Hematopoietic multipotent progenitor cell treated with erythropoietin and hydrocortisone succinate and interleukin-3 and kit ligand, for 17 days (in vitro differentiated cells): ENCODE results near the gene THOC6.
A peak's percentile ranks its signal among the peaks of the same experiment; 100 is the strongest.

Experiments
- DNase-seq: peaks from one replicate; pipeline ENCODE4 v3.0.0-alpha.2; 2015; ENCODE audit warnings: low spot score

The THOC6 gene

DNA sequence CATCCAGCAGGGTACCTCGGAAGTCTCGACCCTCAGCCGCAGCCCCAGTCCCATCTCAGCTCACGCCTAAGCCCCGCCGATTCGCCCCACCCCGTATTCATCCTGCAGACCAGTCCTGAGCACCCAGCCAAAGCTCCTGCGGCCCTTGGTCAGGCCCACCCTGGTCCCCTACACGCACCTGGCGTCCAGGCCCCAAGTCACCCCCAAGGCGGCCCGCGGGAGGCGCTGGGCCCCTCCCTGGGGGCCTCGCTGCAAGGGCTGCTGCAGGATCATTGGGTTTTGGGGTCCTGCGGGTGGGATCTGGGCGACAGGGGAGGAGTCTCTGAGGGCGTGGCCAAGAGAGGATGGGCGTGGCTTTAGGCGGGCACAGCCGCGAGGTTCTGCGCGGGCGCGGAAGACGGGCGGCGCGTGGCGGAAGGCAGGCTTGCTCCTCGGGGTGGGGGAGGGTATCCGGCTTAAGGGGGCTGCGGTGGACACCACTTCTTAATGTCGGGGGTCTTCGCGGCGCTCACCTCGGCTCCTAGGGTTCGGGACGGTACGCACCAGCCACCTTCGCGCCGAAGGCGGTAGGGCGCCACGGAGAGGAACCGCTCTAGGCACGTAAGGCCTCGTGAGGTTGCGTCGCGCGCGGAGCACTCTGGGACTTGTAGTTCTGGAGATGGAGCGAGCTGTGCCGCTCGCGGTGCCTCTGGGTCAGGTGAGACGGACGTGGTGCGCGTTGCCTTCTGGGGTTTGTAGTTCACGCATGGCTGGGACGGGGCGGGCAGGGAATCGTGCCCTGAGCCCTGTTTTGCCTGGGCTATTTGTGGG lies at the start of gene THOC6, which contains the start of gene HCFC1R1:
THOC6 (plus strand) TSS at position 367 of the 810 bp plus-strand sequence; CDS start at position 659, 292 bp downstream.
HCFC1R1 (minus strand) TSS at position 274 of the 810 bp plus-strand sequence; CDS start at position 273, 1 bp downstream.
- peak; percentile 98 for DNase-seq

DNA sequence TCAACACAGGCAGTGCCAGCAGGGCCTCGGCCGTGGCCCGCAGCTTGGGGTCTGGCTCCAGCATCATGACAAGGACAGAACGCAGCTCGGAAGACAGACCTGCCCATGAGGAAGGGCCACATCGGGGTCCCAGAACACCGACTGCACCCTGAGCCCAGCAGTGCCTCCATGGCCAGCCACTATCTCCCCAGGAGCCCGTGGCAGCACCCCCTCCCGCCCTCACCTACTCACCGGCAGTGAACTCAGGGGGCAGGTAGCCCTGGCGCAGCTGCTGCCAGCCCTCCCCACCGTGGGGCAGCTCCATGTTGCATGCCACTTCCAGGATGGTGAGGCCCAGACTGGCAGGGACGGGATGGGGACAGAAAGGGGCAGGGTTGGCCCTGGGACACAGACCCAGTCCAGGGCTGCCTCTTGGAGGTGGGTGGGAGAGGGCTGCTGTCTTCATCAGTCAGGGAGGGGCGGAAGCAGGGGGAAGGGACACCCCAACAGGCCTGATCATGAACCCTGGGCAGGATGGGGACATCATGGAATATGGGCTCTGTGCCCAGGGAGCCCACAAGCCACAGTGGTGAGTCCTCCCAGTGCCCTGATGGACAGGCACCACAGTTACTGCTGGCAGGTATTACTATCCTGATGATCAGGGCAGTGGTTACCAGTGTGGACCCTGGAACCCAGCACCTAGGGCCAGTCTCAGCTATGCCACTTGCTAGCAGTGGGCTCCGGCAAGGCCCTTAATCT lies 49.3 kb upstream of the THOC6 start:
- DNase-seq: no peak

DNA sequence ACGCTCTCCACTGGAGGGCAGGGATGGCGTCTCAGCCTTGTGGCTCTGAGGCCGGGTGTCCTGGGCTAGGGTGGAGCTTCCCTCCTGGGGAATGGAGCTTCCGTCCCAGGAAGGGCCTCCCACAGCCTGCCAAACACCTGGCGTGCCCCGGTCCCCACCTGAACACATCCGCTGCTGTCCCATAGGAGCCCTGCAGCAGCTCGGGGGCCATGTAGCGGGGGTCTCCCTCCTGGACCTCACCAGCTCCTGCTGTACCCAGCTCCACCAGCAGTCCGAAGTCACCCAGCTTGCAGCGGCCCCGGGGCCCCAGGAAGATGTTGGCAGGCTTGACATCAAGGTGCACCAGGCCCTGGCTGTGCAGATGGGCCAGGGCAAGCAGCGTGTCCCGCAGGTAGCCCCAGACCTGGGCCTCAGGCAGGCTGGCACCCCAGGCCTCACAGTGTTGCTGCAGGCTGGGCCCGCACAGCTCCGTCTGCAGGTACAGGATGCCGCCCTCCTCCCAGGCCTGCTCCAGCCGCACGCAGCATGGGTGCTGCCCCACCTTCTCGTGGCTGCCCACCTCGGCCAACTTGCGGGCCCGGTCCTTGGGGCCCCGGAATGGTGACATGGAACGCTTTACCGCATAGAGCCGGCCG lies 48.6 kb upstream of the THOC6 start:
- DNase-seq: no peak

DNA sequence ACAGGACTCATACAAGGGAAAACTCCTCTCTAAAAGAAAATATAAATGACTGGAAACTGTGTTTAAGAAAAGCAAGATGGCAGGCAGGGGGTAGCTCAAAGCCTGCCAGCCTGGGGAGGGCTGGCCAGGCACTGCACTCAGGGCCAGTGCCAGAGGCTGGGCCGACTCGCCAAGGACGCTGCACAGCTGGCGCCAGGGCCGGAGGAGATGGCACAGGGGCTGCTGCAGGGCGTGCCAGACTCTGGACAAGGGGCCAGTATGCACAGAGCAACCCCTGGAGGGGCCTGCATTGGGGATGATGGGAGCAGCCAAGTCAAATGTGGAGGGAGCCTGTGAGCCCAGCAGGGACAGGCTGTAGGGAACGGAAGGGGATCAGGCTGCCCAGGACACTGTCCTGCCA lies 47.6 kb upstream of the THOC6 start:
- no peak for DNase-seq

DNA sequence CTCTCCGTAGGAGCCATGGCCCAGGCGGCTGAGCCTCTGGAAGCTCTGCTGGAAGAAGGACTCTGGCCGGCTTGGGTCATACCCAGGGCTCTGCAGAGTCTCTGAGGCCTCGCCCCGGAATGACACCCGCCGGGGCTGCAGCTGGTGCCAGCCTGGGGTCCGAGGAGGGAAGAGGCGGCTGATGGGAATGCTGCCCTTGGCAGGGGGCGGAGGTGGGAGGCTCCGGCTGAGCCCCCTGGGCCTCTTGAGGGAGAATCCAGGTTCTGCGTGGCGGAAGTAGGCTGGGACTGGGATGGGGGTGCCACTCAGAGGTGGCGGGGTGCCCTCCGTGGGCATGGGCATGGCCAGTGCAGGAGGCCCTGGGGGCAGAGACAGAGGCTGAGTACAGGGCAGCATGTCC lies 47.2 kb upstream of the THOC6 start:
- DNase-seq: no peak

DNA sequence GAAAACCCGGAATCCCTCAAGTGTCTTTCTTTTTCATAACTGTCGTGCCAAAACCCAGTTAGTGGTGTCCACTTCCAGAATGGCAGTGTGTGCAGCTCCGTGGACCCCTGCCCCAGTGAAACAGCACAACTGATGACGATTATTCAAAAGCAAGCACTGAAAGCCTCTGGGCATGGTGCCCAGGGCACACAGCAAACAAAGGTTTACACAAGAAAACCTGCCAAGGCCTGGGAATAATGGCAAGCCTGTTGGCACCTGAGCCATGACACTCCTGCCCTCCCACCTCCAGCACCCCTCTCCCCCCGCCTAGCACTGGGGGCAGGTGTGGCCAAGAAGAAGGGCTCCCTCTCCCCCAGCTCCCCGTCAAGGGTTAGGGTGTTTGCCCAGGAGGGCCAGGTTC lies 46.4 kb upstream of the THOC6 start:
- DNase-seq: no peak

DNA sequence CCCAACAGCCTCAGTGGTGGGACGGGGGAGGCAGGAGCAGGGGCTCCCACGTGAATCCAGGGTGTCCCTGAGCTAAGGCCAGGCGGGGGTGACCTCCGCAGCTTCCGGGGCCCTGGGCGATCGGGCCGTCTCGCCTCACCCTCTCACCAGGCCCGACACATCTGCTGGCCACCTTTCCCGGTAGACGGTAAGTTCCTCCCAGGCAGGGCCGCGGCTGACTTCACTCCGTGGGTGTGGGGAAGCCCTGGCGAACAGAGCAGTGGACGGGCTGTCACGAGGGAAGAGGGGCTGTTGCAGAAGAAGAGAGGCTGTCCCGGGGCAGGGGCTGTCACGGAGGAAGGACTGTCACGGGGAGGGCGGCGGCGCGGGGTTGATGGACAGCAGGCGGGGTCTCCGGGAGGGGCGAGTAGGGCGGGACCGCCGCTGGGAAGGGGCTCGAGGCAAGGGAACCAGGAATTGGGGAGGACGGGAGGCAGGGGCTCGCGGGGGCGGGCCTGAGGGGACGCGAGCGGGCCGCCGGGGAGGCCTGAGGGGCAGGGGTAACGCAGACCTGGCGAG lies 44.1 kb upstream of the THOC6 start:
- no peak for DNase-seq

DNA sequence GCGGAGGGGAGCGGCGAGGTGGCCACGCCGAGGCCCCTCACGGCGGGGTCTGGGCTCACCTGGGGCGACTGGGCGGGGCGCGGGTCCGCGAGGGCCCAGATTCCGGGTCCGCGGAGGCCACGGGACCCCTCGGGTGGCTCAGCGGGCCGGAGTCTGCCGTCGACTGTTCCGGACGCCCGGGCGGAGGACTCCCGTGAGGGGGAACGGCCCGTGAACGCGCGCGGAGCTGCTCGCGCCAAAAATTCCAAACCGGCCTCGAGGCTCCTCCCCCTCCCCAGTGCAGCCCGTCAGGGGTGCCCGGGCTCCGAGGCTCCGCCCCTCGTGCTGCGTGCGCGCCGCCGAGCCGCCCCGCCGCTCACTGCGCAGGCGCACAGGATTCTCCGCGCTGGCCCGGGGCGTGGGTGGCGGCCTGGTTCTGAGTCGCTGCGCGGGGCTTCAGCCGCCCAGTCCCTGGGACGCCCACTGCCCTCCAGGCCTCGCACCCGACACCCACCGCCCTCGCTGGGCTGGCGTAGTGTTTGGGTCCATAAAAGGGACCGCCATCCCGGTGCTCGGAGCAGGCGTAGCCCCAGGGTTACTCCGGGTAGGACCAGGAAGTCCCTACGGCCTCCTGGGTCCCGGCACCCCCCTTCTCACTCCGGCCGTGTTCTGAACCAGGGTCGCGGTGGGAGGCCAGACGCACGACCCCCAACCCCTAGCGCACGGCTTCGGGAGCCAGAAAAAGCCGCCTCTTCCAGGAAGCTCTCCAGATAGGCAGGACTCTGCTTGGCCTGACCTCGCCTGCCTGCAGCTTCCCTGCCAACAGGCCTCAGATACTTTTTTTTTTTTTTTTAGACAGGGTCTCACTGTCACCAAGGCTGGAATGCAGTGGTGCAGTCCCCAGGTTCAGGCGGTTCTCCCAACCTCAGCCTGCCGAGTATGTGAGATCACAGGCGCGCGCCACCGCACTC lies 43.3 kb upstream of the THOC6 start, which contains the start of gene PKMYT1:
PKMYT1 (minus strand) TSS at position 220 of the 950 bp plus-strand sequence. CDS start 789 bp downstream, outside the sequence.
- peak; percentile 94 for DNase-seq

DNA sequence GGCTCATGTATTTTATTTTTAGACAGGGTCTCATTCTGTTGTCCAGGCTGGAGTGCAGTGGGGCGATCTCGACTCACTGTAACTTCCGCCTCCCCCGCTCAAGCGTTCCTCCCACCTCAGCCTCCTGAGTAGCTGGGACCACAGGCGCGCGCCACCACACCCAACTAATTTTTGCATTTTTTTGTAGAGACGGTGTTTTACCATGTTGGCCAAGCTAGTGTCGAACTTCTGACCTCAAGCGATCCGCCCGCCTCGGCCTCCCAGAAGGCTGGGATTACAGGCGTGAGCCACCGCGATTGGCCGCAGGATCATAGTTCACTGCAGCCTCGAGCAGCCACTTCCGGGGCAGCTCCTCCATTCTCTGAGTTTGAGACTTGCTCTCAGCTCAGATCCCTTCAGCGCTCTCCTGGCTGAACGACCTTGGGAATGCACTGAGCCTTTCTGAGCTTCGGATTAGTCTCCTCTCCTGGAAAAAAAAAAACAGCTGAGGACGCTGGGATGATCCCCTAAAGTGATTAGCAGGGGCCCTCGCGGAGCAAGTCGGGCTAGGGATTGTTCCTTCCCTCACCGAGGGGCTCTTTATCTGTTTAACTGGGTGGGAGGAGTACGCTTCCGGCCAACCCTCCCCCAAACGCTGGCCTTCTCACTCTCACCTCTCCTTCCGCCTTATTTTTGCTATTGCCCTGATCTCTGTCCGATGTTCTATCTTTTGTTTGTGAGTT lies 42.5 kb upstream of the THOC6 start:
- DNase-seq: no peak

DNA sequence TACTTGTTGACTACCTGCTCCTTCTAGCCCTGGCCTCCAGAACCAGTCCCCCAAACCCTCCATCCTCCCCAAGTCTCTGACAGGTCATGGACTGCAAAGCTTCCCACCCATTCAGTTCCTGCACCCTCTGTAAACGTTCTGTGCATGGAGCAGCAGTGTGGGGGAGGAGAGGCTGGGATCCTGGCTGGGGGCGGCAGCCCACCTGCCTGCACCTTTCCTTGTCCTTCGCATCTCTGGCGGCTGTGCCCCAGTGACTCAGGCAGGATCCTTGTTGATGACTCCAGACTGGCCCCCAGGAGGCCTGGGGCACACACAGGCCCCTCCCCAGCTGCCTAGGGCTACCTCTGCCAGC lies 42.0 kb upstream of the THOC6 start:
- no peak for DNase-seq

DNA sequence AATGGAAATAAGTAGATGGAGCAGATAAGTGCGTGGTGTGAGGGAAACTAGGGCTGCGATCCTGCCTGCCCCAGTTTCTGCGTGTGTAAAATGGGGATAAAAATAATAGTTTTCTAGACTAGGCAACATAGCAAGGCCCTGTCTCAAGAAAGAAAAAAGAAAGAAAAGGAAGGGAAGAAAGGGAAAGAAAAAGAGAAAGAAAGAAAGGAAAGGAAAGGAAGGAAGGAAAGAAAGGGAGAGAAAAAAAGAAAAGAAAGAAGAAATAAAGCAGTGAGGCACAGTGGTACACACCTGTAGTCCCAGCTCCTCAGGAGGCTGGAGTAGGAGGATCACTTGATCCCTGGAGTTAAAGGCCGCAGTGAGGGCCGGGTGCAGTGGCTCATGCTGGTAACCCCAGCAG lies 41.4 kb upstream of the THOC6 start:
- no peak for DNase-seq

DNA sequence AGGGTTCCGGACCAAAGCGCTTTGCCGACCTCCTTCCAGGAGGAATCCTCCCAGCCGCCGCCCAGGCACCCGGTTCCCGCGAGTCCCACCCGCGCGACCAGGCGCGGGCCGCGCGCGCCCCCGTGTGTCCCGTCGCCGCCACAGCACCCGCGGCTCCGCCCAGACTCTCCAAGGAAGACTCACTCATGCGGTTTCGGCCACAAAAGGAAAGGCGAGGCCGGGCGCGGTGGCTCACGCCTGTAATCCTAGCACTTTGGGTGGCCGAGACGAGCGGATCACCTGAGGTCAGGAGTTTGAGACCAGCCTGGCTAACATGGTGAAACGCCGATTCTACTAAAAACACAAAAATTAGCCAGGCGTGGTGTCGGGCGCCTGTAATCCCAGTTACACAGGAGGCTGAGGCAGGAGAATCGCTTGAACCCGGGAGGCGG lies 40.1 kb upstream of the THOC6 start:
- DNase-seq: peak; percentile 72

DNA sequence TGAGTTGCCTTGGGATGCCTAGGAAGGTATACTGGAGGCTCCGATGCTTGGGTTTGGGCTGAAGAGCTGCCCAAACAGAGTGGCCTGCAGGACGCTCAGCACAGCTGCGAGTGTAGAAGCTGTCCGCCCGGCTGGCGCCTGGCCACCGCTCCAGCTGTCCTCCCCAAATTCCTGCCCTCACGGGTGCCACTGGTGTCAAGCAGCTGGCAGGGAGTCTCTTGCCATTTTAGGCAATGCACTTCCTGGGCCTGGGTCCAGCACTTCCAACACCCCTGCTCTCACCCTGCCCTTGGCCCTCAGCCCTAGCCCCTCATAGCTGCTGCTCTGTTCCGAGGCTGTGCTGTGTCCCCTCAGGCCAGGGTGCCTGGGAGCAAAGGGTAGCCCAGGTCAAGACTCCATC lies 38.4 kb upstream of the THOC6 start:
- no peak for DNase-seq

DNA sequence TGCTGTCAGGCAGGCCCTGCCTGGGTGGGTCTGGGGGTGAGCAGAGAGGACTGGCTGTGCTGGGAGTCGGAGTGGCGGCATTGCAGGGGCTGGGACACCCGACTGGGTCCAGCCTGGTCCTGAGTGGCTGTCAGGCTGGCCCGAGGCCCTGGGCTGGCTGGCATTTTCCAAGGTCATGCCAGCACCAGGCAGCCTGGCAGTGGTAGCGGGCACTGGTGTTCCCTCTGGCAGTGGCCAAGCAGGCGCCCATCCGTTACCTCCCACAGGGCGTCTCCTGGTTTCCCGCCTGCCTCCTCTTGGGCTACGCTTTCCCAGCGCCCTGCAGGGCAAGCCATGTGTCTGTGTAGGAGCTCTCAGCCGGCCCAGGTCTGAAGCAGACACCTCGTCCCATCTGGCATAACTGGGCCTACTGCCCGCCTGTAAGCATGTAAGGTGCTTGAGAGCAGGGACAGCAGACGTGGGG lies 37.9 kb upstream of the THOC6 start:
- DNase-seq: no peak

DNA sequence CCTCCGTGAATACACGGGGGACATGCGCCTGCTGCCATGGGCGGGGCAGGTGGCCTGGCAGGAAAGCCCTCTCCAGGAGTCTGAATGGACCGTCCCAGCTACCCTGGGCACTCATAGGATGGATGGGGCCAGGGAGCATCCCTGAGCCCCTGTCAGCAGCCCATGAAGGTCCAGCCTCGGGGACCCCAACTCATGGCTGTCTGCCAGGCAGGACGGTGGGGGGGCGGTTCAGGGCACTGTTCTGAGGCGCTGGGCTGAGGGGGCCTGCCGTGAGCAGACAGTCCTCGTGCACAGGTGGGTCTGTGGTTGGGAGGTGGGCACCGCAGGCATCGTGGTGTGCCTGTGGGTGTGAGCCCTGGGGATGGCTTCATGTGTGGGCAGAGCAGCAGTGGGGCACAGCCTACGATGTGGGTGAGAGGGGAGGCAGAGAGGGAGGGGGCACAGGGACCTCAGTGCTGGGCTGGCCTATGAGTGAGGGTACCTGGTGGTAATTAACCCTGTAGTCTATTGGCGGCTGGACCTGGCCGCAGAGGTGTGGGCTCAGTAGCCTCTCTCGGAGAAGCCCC lies 37.1 kb upstream of the THOC6 start:
- no peak for DNase-seq

DNA sequence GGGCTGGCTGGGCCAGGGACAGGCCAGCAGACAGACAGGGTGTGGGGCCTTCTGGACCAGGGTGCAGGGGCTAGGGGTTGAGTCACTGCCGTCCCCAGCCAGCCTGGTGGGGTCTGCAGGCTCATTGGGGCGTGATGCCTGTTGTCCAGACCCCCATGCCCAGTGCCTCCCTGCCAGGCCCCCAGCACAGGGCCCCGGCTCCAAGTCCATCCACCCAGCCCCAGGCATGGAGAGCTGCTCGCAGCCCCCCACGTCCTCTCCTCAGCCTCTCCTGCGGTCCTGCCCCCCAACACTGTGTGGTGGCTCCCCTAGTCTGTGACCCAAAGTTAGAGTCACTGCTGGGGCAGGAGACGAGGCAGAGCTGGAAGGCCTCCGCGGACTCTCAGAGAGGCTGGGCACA lies 36.5 kb upstream of the THOC6 start:
- no peak for DNase-seq

DNA sequence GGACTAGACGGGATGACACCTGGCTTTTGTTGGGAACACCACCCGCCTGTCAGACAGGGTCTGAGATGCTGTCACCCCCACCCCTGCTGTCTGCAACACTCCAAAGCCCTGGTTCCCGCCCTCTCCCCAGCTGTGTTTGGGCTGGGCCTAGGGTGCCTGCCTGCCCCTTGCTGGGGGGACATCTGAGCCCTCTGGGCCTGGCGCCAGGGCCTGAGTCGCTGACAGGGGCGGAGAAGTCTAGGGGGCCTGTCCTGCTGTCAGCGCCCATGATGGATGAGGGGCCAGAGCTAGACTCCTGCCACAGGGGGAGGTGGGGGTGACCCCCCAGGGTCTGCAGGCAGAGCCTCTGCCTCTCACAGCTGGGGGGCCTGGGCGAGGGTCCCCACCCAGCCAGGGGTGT lies 36.0 kb upstream of the THOC6 start:
- DNase-seq: no peak

DNA sequence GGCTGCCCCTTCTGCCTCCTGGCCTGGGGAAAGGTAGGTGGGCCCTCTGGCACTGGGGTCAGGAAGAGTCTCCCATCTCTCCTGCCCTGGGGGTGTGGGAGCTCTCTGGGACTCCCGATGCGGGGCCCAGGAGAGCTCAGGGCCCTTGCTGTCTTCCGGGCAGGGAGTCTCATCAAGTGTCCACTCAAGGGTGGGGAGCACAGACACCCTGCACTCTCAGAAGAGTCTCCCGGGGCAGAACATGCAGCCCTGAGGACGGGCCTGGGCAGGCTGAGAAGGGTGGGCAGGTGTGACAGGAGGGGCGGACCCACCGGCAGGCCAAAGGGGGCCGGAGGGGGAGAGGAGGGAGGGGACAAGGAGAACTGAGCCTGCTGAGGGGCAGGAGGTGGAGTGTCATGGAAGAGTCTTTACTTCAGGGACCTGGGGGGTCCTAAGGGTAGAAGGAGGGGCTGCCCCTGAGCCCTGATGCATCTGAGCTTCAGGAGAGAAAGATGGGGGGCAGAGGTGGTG lies 35.2 kb upstream of the THOC6 start:
- DNase-seq: no peak

DNA sequence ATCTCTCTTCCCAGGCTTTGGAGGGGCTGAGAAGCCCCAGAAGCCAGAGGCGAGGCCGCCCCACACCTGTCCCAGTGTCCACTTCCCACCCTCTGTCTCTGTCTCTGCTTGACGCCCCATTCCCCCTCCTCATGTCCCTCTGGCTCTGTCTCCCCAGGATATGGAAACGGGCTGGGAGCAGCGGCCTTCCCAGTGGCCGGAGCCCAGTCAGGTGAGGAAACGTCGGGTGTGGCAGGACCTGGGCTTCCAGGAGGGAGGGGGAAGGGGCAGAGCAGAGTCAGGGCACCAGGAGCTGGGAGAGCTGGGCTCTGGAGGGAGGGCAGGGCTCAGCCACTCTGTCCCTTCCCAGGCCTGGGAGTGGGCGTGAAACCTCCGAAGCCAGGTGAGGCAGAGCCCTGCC lies 32.9 kb upstream of the THOC6 start:
- no peak for DNase-seq
